Heart left ventricle (tissue), 16 donors: ENCODE data around the gene PLA2G12A. TPM values are rescaled to one million over a fixed set of nuclear protein-coding genes. Genes with fewer than 3 reads are reported as not detected.
A peak's percentile ranks its signal among the peaks of the same experiment; 100 is the strongest.

Experiments
- ATAC-seq, 4 donors: fragments of 200-7000 bp; cut with Tn5 transposase; one replicate each; pipeline ENCODE4 v1.9.1; 2020 to 2022; ENCODE audit warnings: moderate library complexity in 4 of 4, mild to moderate bottlenecking in 3 of 4, moderate number of reproducible peaks in 1 of 4
- DNase-seq, 5 donors: peaks; one replicate each; pipeline ENCODE4 v3.0.0-alpha.2; 2020
- H3K27ac ChIP-seq, 12 donors: fragments of 200-600 bp; sonication (generic) in 4 of 12; one replicate each; pipeline versions ENCODE4 v1.5.0 to v1.8.0; 2016 to 2022; ENCODE audit warnings: mild to moderate bottlenecking in 2 of 12
- H3K27me3 ChIP-seq, 9 donors: fragments of 200-600 bp; sonication (generic) in 2 of 9; one replicate each; pipeline versions ENCODE4 v1.5.1 to v1.8.0; 2016 to 2022; ENCODE audit warnings: mild to moderate bottlenecking in 3 of 9
- H3K36me3 ChIP-seq, 9 donors: fragments of 200-600 bp; sonication (generic) in 2 of 9; one replicate each; pipeline versions ENCODE4 v1.5.0 to v1.8.0; 2018 to 2022; ENCODE audit warnings: mild to moderate bottlenecking in 2 of 9
- H3K4me1 ChIP-seq, 12 donors: fragments of 200-600 bp; sonication (generic) in 4 of 12; one replicate each; pipeline versions ENCODE4 v1.5.0 to v1.8.0; 2016 to 2022; ENCODE audit warnings: mild to moderate bottlenecking in 3 of 12
- H3K4me3 ChIP-seq, 12 donors: fragments of 200-600 bp; sonication (generic) in 4 of 12; one replicate each; pipeline versions ENCODE4 v1.5.0 to v1.8.0; 2017 to 2022; ENCODE audit warnings: mild to moderate bottlenecking in 9 of 12, moderate library complexity in 4 of 12
- H3K9me3 ChIP-seq, 12 donors: fragments of 200-600 bp; sonication (generic) in 4 of 12; one replicate each; pipeline versions ENCODE4 v1.5.0 to v1.8.0; 2016 to 2022; ENCODE audit warnings: mild to moderate bottlenecking in 1 of 12
- CTCF ChIP-seq, 12 donors: fragments of 200-600 bp; sonication (generic) in 4 of 12; IDR thresholded peaks; one replicate each; pipeline versions ENCODE4 v1.5.0 to v1.8.0; 2018 to 2022; ENCODE audit warnings: antibody characterized with exemption in 12 of 12, mild to moderate bottlenecking in 5 of 12
- POLR2A ChIP-seq, 2 donors: fragments of 450-650 bp; IDR thresholded peaks; one replicate each; pipeline ENCODE4 v1.6.1; 2017; ENCODE audit warnings: antibody characterized with exemption in 2 of 2, mild to moderate bottlenecking in 2 of 2, moderate library complexity in 2 of 2
- WGBS, 4 donors: extraction: QIAGEN DNeasy Blood & Tissue Kit in 2 of 4; methylation state at CpG; one replicate each; pipeline versions ENCODE4 v1.1.5 to v1.1.7; 2013 to 2018; 5-methylcytosine and 5-hydroxymethylcytosine counted together
- intact Hi-C, 10 donors: fragments of 100-400 bp; cut with DNase I; formaldehyde crosslinking; loops; one replicate each; pipeline versions ENCODE4 v1.11.1 to v1.14.2; 2022
- long read RNA-seq, 3 donors: library from polyadenylated mRNA; unstranded; transcript quantifications; one replicate each; pipeline ENCODE4 v2.0.0, GENCODE V29; 2020 to 2021
- polyA plus RNA-seq, 2 donors: library from polyadenylated mRNA; stranded (reverse); fragments of 200-250 nt; gene quantifications; one replicate each; pipeline ENCODE4 v1.2.3, GENCODE V29; 2013
- total RNA-seq, 9 donors: library from RNA; depleted of rRNA in 2 of 9; stranded (reverse); fragments of >200 nt in 2 of 9; fragmentation: NEBNext Ultra II Directional in 3 of 9; extraction: Animal tissue kit (Norgen Biotek cat#: 25700) in 3 of 9; gene quantifications; one replicate each; pipeline versions ENCODE4 v1.1.0 to v1.2.4, GENCODE V29; 2016 to 2023
- donor health status: ischemic (EF 13 %, LVEDD 7.1; RV severe dilation, severe dysfunction).
- donor health status: healthy with polysubstance abuse.
- donor health status: DM: no; HTN: yes; CAD: no.
- donor health status: DM: no; HTN: no; CAD: no.
- donor health status: ischemic (EF 25% LVEDD 6.9; RV normal size, moderate dysfunction).
- donor health status: ischemic (EF 25% LVEDD 5.7; RV mildly dilated, moderate dysfunction).
- donor health status: healthy.
- donor health status: DM: yes; HTN: yes; CAD: no.
- donor health status: ischemic (EF 35%, LVEDD 5.7; RV mildly dilated, moderate dysfunction).
- donor health status: nonischemic (EF 11% LVEDD 7.7; RV severe dilation, severe dysfunction).
- donor health status: DM: yes; HTN: yes; CAD: no.
- donor health status: PGD.
- donor health status: ischemic (EF 29% LVEDD 5.4; RV normal size, mild dysfunction).
- donor health status: nonischemic (EF 23%, LVEDD 6.1; RV moderate dilation, normal function).

PLA2G12A gene
- 10 to 100 TPM; 32.6 to 68.5 (median 58.5) TPM for total RNA-seq
- 10 to 100 TPM; 15.7 to 22.5 TPM for polyA plus RNA-seq
- long read RNA-seq, donor 1, full-length matches to known transcripts: 47 of 59 reads
- long read RNA-seq, donor 1, partial matches to known transcripts: 1 of 59 reads
- long read RNA-seq, donor 1, other reads (novel, unspliced or antisense): 11 of 59 reads
- long read RNA-seq, donor 2, full-length matches to known transcripts: 193 of 206 reads
- long read RNA-seq, donor 2, partial matches to known transcripts: 1 of 206 reads
- long read RNA-seq, donor 2, other reads (novel, unspliced or antisense): 12 of 206 reads
- long read RNA-seq, donor 3, full-length matches to known transcripts: 37 of 43 reads
- long read RNA-seq, donor 3, partial matches to known transcripts: 1 of 43 reads
- long read RNA-seq, donor 3, other reads (novel, unspliced or antisense): 5 of 43 reads

GRCh38 chr4:109729718-109730618, at the start of gene PLA2G12A:
PLA2G12A (minus strand) TSS chr4:109730070; CDS start chr4:109729809, 261 bp downstream.
- no peak for TF ChIP-seq CTCF (IDR thresholded peaks at IDR 0.05)
- TF ChIP-seq POLR2A (IDR thresholded peaks at IDR 0.05): peak in 1 of 2 donors; percentile 64
- Histone ChIP-seq H3K27me3 (no peaks in the 10 kb centered on the region), H3K9me3 (no peaks in the 10 kb centered on the region), H3K27ac (peak within 1 kb of the TSS; percentile 8 to 90 (median 76)), H3K36me3 (no peaks in the 10 kb centered on the region), H3K4me1 (peaks cover 0 to 20% (median 12%) of the 10 kb centered on the region in 12 donors), H3K4me3 (peak within 1 kb of the TSS; percentile 78 to 98 (median 92))
- DNase-seq (peak; percentile 66 to 83 (median 70)), ATAC-seq (peak; percentile 84 to 97 (median 94))
- WGBS, 4 donors: 0 to 1% (median 0%) methylated on average over 25 to 83 of the region's 83 CpGs
- intact Hi-C loops: loop anchor here in 4 of 10 donors (1.0 to 10.0 kb wide), 6 partner anchors 27 to 298 kb away; partner anchors contain the start of genes GAR1 (in 2 of the 4), SEC24B (in 2 of the 4), CASP6 (in 1 of the 4) and CFI (in 1 of the 4)

GRCh38 chr4:109764789-109765402, 35.0 kb upstream of the PLA2G12A start:
- TF ChIP-seq CTCF (IDR thresholded peaks at IDR 0.05) (no peak), POLR2A (IDR thresholded peaks at IDR 0.05) (no peak)
- no peaks in the 10 kb centered on the region for H3K9me3 ChIP-seq
- no peak overlapping the region for H3K4me3 ChIP-seq
- no peak for DNase-seq
- no peak for ATAC-seq
- 73 to 82% (median 79%) methylated on average over 5 of the region's 5 CpGs for WGBS, 4 donors
- intact Hi-C loops: no loop called here
- no peaks in the 10 kb centered on the region for H3K27me3 ChIP-seq
- no peak overlapping the region for H3K27ac ChIP-seq
- H3K36me3 ChIP-seq: peaks cover 0 to 16% (median 0%) of the 10 kb centered on the region in 9 donors
- peaks cover 0 to 4% (median 0%) of the 10 kb centered on the region in 12 donors for H3K4me1 ChIP-seq

GRCh38 chr4:109764376-109764775, 34.5 kb upstream of the PLA2G12A start:
- ATAC-seq: peak in 1 of 4 donors; percentile 48
- Histone ChIP-seq H3K9me3 (no peaks in the 10 kb centered on the region), H3K36me3 (peaks cover 0 to 16% (median 0%) of the 10 kb centered on the region in 9 donors), H3K27me3 (no peaks in the 10 kb centered on the region), H3K4me3 (no peak overlapping the region), H3K27ac (no peak overlapping the region), H3K4me1 (peaks cover 0 to 4% (median 0%) of the 10 kb centered on the region in 12 donors)
- DNase-seq: peak in 1 of 5 donors; percentile 29
- intact Hi-C loops: no loop called here
- WGBS, 4 donors: 54 to 72% (median 63%) methylated on average over 2 of the region's 2 CpGs
- TF ChIP-seq CTCF (IDR thresholded peaks at IDR 0.05): no peak
- no peak for TF ChIP-seq POLR2A (IDR thresholded peaks at IDR 0.05)
